NCI-H1048 (cell line): Measurements from ENCODE around the gene C1orf167.

Source experiments
- DNase-seq: peaks from one replicate; lab custom pipeline; 2025; lab: John Stamatoyannopoulos, UW

C1orf167 gene

DNA sequence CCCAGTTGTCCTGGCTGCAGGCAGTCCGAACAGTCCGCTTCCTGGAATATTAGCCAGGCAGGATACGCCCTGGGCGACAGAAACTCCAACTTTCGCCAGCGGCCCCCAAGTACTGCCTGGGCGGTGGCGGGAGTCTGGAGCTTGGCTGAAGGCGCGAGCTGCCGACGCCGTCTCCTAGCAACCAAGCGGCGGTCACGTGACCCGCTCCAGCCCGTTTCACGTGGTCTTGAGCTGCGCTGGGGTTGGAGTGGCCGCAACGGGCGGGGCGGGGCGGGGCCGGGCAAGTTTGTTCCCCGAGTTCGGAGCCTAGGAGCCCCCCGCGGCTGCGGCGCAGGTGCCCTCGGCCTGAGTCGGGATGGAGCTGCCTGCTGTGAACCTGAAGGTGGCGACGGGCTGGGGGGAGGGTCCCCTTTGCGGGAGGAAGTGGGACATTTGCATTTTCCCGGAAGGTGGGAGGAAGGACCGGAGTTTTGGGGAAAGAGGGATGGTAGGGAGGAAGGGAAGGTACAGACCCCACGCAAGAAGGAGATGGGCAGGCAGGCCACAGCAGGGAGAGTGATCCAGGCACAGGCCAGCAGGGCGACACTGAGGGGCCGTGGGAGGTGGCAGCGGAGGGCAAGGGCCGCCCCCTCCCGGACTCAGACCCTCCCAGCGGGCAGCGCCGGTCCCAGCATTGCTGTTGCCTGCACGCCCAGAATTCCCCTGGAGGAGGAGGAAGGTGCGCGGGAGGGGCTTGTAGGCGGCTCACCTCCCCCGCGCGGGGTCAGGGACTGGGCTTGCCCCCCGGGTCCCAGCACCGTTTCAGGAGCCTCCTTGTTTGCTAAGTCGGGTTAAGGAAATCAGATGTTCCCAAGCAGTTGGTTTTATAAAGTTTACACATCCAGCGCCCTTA is 25.9 kb upstream of the C1orf167 start, which contains the start of gene AGTRAP:
TSS of gene AGTRAP (plus strand) at position 283 of the 892 bp plus-strand sequence. CDS start at position 356, 73 bp downstream.
- DNase-seq: peak; percentile 61

DNA sequence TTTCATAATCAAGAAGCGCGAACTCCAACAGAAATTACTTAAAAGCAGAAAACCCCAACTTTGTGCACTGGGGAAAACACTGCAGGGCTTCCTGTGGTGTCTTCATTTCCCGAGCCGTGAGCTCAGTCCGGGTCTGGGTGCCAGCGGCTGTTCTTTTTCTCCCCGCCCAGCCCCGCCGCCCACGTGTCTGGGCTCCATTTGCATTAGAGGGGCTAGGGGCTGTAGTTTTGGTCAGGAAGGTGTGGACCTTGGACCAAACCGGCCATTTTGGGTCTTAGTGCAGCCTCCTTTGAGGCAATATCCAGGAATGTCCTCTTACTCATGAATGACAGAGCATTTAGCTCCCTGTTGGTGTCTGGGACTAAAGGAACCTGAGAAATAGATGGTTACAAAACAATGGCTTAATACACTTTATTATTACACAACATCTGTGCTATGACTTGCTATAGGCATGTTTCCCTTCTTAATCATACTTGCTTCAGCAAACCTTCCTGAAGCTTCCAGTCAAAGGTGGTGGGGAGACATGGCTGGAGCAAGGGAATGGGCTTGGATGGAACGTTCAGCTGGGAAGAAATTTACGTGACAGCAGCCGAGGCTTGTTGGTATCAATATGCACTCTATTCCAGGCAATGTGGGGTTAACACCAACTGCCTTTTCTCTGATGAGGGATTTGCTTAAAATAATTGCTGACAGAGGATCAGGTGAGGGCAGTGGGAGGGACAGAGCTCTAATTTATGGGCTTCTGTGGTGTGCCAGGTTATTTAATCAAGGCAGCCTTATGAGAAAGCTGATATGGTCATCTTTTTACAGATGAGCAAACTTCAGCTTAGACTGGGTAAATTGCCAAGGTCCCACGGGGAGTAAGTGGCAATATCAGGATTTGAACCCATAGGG is 25.0 kb upstream of the C1orf167 start:
- no peak for DNase-seq

GRCh38 chr1:11738096-11738495 is 23.9 kb upstream of the C1orf167 start:
- no peak for DNase-seq

DNA sequence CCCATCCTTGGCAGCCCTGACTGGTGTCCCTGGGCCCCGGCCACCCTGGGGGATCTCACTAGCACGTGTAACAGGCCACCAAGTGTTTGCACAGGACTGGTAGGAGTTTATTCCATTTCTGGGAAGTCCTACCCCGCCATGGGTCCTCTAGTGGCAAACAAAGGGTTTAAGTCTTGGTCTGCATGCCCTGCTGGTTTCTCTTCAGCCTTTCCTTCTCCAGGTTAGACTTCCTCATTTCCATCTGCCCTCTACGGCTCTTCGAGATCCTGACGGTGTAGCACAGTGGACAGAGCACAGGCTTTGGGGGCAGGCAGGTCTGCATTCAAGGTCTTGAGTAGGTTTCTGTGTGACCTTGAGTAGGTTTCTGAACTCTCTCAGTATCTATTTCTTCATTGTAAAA is 23.2 kb upstream of the C1orf167 start:
- no peak for DNase-seq

- DNase-seq: no peak
Observed at GRCh38 chr1:11740258-11741192, 21.5 kb upstream of the C1orf167 start.

DNA sequence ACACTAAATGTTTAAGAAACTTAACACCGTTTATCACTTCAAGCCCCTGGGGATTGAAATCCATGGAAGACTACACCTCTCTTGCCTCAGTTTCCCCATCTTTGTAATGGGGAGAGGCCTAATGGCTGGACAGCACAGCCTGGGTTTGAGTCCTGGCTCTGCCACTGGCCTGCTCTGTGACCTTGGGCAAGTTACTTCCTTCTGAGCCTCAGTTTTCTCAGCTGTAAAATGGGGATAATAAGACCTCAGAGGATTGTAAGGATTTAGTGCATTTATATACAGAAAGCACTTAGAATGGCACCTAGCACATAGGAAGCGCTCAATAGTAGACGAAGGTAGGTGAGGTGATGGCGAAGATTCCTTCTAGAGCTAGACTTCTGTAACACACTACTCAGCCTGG is 20.5 kb upstream of the C1orf167 start:
- DNase-seq: no peak

DNA sequence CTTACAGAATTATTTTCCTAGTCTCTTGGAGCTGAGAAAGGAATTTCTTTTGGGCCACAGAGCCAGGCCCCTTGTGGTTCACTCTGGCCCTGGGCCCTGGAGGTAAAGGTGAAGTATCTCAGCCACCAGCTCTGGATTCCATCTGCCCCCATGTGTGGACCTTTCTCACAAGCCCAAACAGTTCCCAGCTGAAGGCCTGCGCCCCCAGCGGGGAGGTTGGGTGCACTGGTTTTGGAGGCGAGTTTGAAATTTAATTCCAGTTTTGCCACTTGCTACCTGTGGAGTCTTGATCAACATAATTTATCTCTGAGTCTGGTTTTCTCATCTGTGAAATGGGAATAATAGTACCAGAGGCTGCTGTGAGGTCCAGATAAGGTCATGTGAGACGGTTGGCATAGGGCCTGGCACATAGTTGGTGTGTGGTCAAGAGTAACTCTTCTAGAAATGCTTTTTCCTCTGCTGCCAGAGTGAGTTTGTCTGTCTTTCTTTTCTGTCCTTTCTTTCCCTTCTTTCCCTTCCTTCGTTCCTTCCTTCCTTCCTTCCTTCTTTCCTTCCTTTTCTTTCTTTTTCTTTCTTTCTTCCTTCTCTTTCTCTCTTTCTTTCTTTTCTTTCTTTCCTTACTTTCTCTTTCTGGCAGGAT is 20.0 kb upstream of the C1orf167 start:
- no peak for DNase-seq

DNA sequence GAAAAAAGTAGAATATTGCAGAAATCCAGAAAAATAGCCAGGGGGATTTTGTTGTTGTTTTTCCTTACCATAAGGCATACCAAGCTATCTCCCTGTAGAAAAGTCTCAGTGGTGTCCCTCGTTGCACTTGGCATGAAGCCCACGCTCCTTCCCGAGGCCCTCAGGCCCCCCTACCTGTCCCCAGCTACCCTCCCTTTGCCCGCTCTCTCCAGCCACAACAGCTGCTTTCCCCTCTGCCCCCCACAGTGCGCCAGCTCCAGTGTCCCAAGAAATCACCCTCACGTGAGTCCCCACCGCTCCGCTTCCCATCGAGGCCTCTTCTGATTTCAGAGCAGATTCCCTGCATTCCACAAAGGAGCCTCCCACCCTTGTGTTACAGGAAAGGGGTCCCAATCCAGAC is 17.7 kb upstream of the C1orf167 start:
- no peak for DNase-seq

DNA sequence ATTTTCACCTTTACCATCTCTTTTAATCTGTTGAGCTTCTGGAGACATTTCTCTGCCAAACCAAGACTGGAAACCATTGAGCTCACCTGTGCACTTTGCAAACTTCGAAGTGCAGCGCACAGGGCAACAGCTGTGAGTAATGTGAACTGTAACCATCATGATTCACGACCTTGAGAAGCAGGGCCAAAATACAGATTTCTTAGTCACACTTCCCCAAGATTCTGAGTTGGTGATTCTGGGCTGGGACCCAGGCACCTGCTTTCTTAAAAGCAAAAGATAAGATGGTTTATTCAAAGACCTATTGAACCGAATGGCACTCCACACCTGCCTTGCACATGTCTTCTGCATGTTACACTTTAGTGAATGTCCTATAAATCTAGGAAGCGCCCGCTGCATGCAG is 15.9 kb upstream of the C1orf167 start:
- DNase-seq: no peak

DNA sequence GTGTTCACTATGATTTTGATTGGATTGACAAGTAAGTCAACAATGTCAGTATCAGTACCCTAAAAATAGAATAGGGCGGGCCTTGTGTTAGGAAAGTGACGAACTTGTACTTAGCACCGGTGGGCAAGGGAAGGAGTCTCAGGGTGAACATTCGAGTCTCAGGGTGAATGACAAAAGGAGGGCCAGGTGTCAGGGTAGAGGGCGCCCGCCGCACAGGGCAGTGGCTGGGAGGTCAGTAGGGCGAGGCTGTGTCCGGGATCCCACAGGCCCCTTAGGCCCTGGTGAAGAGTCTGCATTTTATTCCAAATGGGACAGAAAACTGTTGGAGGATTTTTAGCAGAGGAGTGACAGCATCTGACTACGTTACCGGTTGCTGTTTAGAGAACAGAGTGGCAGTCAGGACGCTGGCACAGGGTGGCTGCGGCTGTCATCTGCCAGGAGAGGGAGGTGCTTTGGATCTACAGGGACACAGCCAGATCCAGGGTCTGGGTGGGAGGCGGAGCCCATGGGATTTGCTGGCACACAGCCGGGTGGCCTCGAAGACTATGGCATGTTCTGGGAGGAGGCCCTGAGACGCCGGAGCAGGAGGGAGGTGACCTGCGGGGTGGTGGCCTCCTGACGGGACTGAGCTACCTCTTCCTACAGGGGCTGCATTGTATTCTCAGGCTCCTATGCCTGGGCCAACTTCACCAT is 15.1 kb upstream of the C1orf167 start:
- DNase-seq: no peak

- no peak for DNase-seq
Observed at GRCh38 chr1:11748294-11749202, 13.4 kb upstream of the C1orf167 start.

- no peak for DNase-seq
Observed at GRCh38 chr1:11749203-11749689, 12.7 kb upstream of the C1orf167 start.

DNA sequence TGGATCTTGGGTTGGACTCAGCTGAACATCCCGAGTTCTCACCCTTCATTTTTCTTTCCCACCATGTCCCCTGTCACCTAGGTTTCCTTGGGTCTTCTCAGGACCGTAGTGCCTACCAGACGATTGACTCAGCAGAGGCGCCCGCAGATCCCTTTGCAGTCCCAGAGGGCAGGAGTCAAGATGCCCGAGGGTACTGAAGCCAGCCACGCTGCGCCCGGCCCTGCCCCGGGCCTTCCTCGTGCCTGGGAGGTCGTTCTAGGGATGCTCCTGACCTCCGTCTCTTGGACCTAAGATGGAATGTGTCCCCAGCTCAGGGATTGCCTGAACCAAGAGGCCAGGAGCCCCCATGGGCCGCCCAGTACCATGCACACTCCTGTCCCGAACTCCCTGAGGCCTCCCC is 12.0 kb upstream of the C1orf167 start:
- DNase-seq: no peak

DNA sequence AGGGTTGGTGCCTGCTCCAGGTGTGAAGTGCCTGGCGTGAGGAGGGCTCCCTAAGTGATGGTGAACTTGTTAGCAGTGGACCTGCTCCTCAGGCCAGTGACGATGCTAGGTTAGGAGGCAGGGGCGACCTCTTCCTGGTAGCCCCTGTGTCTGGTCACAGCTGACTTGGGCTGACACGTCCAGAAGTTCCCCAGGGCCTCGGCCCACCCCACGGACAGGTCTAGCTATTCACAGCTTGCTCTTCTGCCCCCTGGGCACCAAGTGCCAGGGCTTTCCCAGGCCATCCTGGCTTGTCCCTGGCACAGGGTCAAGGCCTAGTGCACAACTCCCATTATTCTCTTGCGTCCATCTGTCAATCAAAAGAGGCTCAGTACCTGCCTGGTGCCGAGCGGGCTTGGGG is 10.9 kb upstream of the C1orf167 start:
- DNase-seq: no peak

GRCh38 chr1:11752359-11753088 is 9.5 kb upstream of the C1orf167 start:
- DNase-seq: no peak

DNA sequence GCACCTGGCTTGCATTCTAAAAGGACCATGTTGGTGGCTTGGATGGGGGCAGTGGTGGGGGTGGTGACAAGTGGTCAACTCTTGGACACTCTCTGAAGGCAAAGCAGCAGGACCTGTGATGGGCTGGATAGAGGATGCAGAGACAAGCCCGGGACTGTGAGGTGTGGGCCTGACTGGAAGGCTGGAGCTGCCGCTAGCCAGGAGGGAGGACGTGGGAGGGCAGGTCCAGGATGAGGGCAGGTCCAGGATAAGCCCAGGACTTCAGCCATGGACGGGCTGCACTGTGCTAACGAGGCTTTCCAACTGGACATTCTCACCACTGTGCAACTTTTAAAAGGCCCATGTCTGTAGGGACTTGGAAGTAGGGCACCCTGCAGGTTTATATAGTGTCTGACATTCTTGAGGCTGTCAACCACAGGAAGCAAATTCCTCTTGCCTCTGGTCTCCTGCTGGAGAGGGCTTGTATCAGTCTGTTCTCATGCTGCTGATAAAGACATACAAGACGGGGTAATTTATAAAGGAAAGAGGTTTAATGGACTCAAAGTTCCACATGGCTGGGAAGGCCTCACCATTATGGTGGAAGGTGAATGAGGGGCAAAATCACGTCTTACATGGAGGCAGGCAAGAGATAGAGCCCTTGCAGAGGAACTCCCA is 8.3 kb upstream of the C1orf167 start:
- no peak for DNase-seq

GRCh38 chr1:11757047-11757446 is 4.9 kb upstream of the C1orf167 start:
- no peak for DNase-seq

DNA sequence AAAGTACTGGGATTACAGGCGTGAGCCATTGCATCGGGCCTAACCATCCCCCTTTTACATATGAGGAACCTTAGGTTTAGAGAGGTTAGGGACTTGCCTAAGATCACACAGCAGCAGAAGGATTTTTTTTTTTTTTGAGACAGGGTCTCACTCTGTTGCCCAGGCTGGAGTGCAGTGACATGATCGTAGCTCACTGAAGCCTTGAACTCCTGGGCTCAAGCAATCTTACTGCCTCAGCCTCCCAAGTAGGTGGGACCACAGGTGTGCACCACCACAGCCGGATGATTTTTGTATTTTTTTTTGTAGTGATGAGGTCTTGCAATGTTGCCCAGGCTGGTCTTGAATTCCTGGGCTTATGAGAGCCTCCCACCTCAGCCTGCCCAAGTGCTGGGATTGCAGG is 2.2 kb upstream of the C1orf167 start:
- DNase-seq: no peak
